Epithelial cell of proximal tubule (primary cell): ENCODE data around the gene ACTRT2. TPM values are rescaled to one million over a fixed set of nuclear protein-coding genes. Genes with fewer than 3 reads are reported as not detected.

Source experiments
- DNase-seq: peaks from one replicate; pipeline ENCODE4 v3.0.0-alpha.2; 2011; ENCODE audit warnings: low read depth
- H3K4me3 ChIP-seq: 2 replicates; pipeline ENCODE4 v1.5.1; 2011; ENCODE audit warnings: low read depth, mild to moderate bottlenecking, low read length
- CTCF ChIP-seq: conservative IDR thresholded peaks from 2 replicates; pipeline ENCODE4 v1.5.1; 2012; ENCODE audit warnings: low read depth, mild to moderate bottlenecking, low read length
- total RNA-seq: library from RNA; depleted of rRNA; stranded (reverse); fragments of >200 nt; gene quantifications from 2 replicates; pipeline ENCODE4 v1.2.3, GENCODE V29; 2015

The ACTRT2 gene
- total RNA-seq, 1 donor from 2014 or later = not detected

- no peak for DNase-seq
- no peak overlapping the region for H3K4me3 ChIP-seq
- TF ChIP-seq CTCF = no peak
Observed at GRCh38 chr1:3011127-3011526, 10.1 kb upstream of the ACTRT2 start.

GRCh38 chr1:3011631-3012455 lies 9.4 kb upstream of the ACTRT2 start:
- DNase-seq = no peak
- TF ChIP-seq CTCF = no peak
- H3K4me3 ChIP-seq = no peak overlapping the region

GRCh38 chr1:3012456-3013291 lies 8.6 kb upstream of the ACTRT2 start:
- peak; percentile 46 for TF ChIP-seq CTCF
- DNase-seq = no peak
- H3K4me3 ChIP-seq = no peak overlapping the region

GRCh38 chr1:3013371-3014049 lies 7.8 kb upstream of the ACTRT2 start:
- no peak for DNase-seq
- no peak for TF ChIP-seq CTCF

GRCh38 chr1:3014050-3014440 lies 7.2 kb upstream of the ACTRT2 start:
- no peak for DNase-seq
- H3K4me3 ChIP-seq = no peak overlapping the region
- TF ChIP-seq CTCF = no peak

More at GRCh38 chr1:3013371-3014049, 7.8 kb upstream of the ACTRT2 start:
- H3K4me3 ChIP-seq = no peak overlapping the region

GRCh38 chr1:3014443-3015268 lies 6.6 kb upstream of the ACTRT2 start:
- H3K4me3 ChIP-seq = no peak overlapping the region
- no peak for DNase-seq
- no peak for TF ChIP-seq CTCF
